SJSA1 (cell line): ENCODE results near the gene STK36. TPM values are rescaled to one million over a fixed set of nuclear protein-coding genes. Genes with fewer than 3 reads are reported as not detected.

Experiments
- DNase-seq, 2 experiments: peaks; one replicate each; pipeline ENCODE4 v3.0.0-alpha.2; 2015 to 2020; ENCODE audit warnings: low spot score in 2 of 2, low read depth in 1 of 2
- H3K27ac ChIP-seq: fragments of 250-450 bp; sonication (Bioruptor Pico); 2 replicates; pipeline ENCODE4 v1.5.1; 2020; ENCODE audit warnings: mild to moderate bottlenecking, moderate library complexity
- H3K27me3 ChIP-seq: fragments of 250-450 bp; sonication (Bioruptor Pico); replicated peaks from 2 replicates; pipeline ENCODE4 v1.5.1; 2020; ENCODE audit warnings: mild to moderate bottlenecking, moderate library complexity
- H3K36me3 ChIP-seq: fragments of 250-450 bp; sonication (Bioruptor Pico); 2 replicates; pipeline ENCODE4 v1.5.1; 2020; ENCODE audit warnings: mild to moderate bottlenecking
- H3K4me1 ChIP-seq: fragments of 250-450 bp; sonication (Bioruptor Pico); replicated peaks from 2 replicates; pipeline ENCODE4 v1.6.1; 2021; ENCODE audit warnings: mild to moderate bottlenecking
- H3K4me3 ChIP-seq: fragments of 250-450 bp; sonication (Bioruptor Pico); 2 replicates; pipeline ENCODE4 v1.5.1; 2020; ENCODE audit warnings: mild to moderate bottlenecking
- H3K9me3 ChIP-seq: fragments of 250-450 bp; sonication (Bioruptor Pico); replicated peaks from 2 replicates; pipeline ENCODE4 v1.5.1; 2020; ENCODE audit warnings: mild to moderate bottlenecking
- total RNA-seq: library from RNA; depleted of rRNA; stranded (reverse); fragments of >200 nt; shearing (Covaris generic); gene quantifications from 2 replicates; pipeline ENCODE4 v1.2.3, GENCODE V29; 2014

STK36 gene
- total RNA-seq, 1 experiment from 2014 or later = 8.5 TPM

DNA sequence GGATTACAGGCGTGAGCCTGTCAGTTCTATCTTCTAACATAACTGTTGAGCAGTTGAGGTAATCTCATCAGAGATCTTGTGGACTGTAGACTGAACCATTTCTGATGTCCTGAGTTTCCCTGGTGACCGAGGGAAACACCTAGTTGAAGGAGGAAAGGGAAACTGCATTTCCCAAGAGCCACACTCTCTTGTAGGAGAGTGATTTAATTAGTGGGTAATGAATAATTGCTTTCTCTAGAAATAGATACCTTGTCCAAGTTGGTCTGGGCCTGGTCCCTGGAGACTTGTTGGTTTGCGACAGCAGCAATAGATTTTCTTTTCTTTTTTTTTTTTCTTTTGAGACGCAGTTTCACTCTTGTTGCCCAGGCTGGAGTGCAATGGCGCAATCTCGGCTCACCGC, 46.2 kb downstream of the STK36 start:
- no peaks in the 10 kb centered on the region for H3K9me3 ChIP-seq
- no peaks in the 10 kb centered on the region for H3K27me3 ChIP-seq
- H3K36me3 ChIP-seq = peaks cover 13% of the 10 kb centered on the region
- peaks cover 7% of the 10 kb centered on the region for H3K4me1 ChIP-seq
- H3K27ac ChIP-seq = no peak overlapping the region
- no peak for DNase-seq
- H3K4me3 ChIP-seq = no peak overlapping the region

- no peak for DNase-seq
- no peaks in the 10 kb centered on the region for H3K27me3 ChIP-seq
- peaks cover 7% of the 10 kb centered on the region for H3K4me1 ChIP-seq
- H3K9me3 ChIP-seq = no peaks in the 10 kb centered on the region
- H3K36me3 ChIP-seq = peaks cover 9% of the 10 kb centered on the region
- no peak overlapping the region for H3K27ac ChIP-seq
- no peak overlapping the region for H3K4me3 ChIP-seq
Observed at GRCh38 chr2:218719457-218719856, 47.6 kb downstream of the STK36 start.

- H3K36me3 ChIP-seq = peaks cover 9% of the 10 kb centered on the region
- no peaks in the 10 kb centered on the region for H3K9me3 ChIP-seq
- no peak overlapping the region for H3K4me3 ChIP-seq
- no peaks in the 10 kb centered on the region for H3K27me3 ChIP-seq
- H3K4me1 ChIP-seq = peaks cover 7% of the 10 kb centered on the region
- no peak for DNase-seq
- no peak overlapping the region for H3K27ac ChIP-seq
Observed at GRCh38 chr2:218720048-218721041, 48.5 kb downstream of the STK36 start.

DNA sequence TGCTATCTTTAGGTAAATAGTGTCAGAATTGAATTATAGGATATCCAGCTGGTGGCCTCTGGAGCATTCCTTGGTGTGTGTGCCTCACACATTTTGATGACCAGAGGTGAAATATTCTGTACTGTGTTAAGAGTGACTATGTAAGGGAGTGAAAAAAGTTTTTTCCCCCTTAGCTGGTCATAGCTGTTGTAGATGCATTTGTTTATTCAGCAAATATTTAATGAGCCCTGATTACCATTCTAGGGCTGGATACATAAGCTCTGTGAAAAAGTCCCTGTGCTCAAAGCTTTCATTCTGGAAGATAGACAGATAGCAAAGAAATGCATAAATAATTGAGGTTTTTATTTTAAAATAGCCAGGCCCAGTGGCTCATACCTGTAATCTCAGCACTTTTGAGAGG, 49.6 kb downstream of the STK36 start:
- 0 out of 2 replicates have a peak, but pooled peaks cover 2% of the 10 kb centered on the region for H3K36me3 ChIP-seq
- peaks cover 7% of the 10 kb centered on the region; the same call in 1 of the 2 replicates for H3K4me1 ChIP-seq
- no peaks in the 10 kb centered on the region for H3K27me3 ChIP-seq
- no peak overlapping the region for H3K27ac ChIP-seq
- DNase-seq = no peak
- peaks cover 4% of the 10 kb centered on the region; the same call in 1 of the 2 replicates for H3K9me3 ChIP-seq
- H3K4me3 ChIP-seq = no peak overlapping the region

DNA sequence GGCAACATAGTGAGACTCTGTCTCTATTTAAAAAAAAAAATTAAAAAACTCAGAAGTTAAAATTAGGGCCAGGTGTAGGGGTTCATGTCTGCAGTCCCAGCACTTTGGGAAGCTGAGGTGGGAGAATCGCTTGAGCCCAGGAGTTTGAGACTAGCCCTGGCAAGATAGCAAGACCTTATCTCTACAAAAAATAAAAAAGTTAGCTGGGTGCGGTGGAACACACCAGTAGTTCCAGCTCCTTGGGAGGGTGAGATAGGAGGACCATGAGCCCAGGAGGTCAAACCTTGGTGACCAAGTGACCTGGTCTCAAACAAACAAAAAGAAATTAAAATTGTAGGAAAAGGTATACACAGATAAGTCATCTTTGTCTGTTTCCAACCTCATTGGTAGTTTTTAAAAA, 50.0 kb downstream of the STK36 start:
- H3K4me1 ChIP-seq = peaks cover 6% of the 10 kb centered on the region; the same call in 1 of the 2 replicates
- H3K9me3 ChIP-seq = peaks cover 4% of the 10 kb centered on the region; the same call in 1 of the 2 replicates
- H3K4me3 ChIP-seq = no peak overlapping the region
- H3K27ac ChIP-seq = no peak overlapping the region
- H3K36me3 ChIP-seq = 0 out of 2 replicates have a peak, but pooled peaks cover 2% of the 10 kb centered on the region
- no peak for DNase-seq
- no peaks in the 10 kb centered on the region for H3K27me3 ChIP-seq

DNA sequence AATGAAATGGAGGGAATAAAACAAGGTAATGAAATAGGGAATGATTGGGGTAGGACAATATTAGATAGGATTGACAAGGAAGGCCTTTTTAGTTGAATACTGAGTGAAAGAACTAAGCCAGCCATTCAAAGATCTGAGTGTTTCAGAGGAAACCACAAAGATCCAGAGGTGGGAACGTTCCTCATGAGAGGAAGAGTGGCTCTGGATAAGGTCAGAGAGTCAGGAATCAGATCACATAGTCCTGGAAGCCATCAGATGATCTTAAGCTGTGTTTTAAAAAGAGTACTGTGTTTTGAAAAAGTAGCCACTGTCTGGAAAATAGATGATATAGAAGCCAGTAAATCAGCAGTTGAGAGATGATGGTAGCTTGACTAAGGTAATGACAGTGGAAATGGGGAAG, 50.5 kb downstream of the STK36 start:
- no peak for DNase-seq
- H3K4me1 ChIP-seq = peaks cover under 1% of the 10 kb centered on the region; the same call in 1 of the 2 replicates
- H3K27me3 ChIP-seq = no peaks in the 10 kb centered on the region
- H3K27ac ChIP-seq = no peak overlapping the region
- H3K9me3 ChIP-seq = peaks cover 4% of the 10 kb centered on the region; the same call in 1 of the 2 replicates
- 0 out of 2 replicates have a peak, but pooled peaks cover 2% of the 10 kb centered on the region for H3K36me3 ChIP-seq
- no peak overlapping the region for H3K4me3 ChIP-seq

GRCh38 chr2:218722876-218723785, 51.2 kb downstream of the STK36 start:
- Histone ChIP-seq H3K4me1 (no peaks in the 10 kb centered on the region; the same call in 1 of the 2 replicates), H3K27me3 (no peaks in the 10 kb centered on the region), H3K36me3 (0 out of 2 replicates have a peak, but pooled peaks cover 2% of the 10 kb centered on the region), H3K4me3 (no peak overlapping the region), H3K27ac (no peak overlapping the region), H3K9me3 (peaks cover 4% of the 10 kb centered on the region)
- no peak for DNase-seq

DNA sequence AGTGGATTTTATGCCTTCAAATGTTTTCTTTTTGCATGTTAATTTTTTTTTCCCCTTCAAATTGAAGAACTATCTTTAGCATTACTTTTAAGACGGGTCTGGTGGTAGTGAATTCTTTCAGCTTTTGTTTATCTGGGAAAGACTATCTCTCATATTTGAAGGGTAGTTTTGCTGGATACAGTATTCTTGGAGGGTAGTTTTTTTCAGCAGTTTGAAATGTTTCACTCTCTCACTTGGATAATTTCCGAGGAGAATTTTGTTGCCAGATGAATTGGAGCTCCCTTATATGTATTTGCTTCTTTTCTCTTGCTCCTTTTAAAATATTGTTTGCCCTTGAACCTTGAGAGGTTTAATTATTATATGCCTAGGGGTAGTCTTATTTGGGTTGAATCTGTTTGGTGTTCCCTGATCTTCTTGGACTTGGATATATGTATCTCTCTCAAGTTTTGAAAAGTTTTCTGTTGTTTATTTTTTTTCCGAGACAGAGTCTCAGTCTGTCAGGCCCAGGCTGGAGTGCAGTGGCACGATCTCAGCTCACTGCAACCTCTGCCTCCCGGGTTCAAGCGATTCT, 54.2 kb downstream of the STK36 start:
- no peaks in the 10 kb centered on the region for H3K27me3 ChIP-seq
- no peak overlapping the region for H3K4me3 ChIP-seq
- DNase-seq = no peak
- H3K9me3 ChIP-seq = peaks cover 4% of the 10 kb centered on the region
- H3K27ac ChIP-seq = no peak overlapping the region
- peaks cover 6% of the 10 kb centered on the region for H3K4me1 ChIP-seq
- H3K36me3 ChIP-seq = no peaks in the 10 kb centered on the region

DNA sequence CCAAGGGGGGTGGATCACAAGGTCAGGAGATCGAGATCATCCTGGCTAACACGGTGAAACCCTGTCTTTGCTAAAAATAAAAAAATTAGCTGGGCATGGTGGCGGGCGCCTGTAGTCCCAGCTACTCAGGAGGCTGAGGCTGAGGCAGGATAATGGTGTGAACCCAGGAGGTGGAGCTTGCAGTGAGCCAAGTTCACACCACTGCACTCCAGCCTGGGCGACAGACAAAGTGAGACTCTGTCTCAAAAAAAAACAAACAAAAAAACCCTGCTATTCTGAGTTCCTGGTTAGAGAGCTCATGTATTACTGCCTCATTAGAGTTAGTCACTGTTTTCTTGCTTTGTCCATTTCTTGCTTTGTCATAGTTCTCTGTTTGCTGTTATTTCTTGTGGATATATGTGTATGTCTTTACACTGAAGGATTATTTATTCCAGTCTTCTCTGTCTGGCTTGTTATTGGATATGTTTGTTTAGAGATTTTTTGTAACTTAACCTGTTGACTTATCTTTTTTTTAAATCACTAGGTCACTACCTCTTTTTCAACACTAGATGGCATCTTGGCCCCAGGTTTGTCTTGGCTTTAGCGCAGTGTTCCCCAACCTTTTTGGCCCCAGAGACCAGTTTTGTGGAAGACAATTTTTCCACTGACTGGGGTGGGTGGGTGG, 55.7 kb downstream of the STK36 start:
- no peak overlapping the region for H3K27ac ChIP-seq

DNA sequence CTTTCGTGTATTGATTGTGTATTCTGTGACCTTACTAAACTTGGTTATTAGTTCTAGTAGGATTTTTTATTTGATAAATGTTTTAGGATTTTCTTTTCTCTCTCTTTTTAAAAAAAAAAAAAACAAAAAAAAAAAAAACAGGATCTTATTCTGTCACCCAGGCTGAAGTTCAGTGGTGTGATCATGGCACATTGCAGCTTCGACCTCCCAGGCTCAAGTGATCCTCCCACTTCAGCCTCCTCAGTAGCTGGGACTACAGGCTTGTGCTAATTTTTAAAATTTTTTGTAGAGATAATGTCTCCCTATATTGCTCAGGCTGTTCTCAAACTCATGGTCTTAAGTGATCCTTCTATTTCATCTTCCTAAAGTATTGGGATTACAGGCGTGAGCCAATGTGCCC, 57.8 kb downstream of the STK36 start:
- Histone ChIP-seq H3K4me1 (peaks cover 36% of the 10 kb centered on the region), H3K4me3 (no peak overlapping the region), H3K27ac (no peak overlapping the region), H3K9me3 (peaks cover 4% of the 10 kb centered on the region), H3K27me3 (no peaks in the 10 kb centered on the region), H3K36me3 (peaks cover 7% of the 10 kb centered on the region; the same call in 1 of the 2 replicates)
- DNase-seq = no peak

More for the DNA sequence above, 55.7 kb downstream of the STK36 start:
- H3K4me1 ChIP-seq = peaks cover 20% of the 10 kb centered on the region
- no peak for DNase-seq
- H3K9me3 ChIP-seq = peaks cover 4% of the 10 kb centered on the region
- H3K27me3 ChIP-seq = no peaks in the 10 kb centered on the region
- H3K36me3 ChIP-seq = peaks cover 2% of the 10 kb centered on the region; the same call in 1 of the 2 replicates
- no peak overlapping the region for H3K4me3 ChIP-seq

DNA sequence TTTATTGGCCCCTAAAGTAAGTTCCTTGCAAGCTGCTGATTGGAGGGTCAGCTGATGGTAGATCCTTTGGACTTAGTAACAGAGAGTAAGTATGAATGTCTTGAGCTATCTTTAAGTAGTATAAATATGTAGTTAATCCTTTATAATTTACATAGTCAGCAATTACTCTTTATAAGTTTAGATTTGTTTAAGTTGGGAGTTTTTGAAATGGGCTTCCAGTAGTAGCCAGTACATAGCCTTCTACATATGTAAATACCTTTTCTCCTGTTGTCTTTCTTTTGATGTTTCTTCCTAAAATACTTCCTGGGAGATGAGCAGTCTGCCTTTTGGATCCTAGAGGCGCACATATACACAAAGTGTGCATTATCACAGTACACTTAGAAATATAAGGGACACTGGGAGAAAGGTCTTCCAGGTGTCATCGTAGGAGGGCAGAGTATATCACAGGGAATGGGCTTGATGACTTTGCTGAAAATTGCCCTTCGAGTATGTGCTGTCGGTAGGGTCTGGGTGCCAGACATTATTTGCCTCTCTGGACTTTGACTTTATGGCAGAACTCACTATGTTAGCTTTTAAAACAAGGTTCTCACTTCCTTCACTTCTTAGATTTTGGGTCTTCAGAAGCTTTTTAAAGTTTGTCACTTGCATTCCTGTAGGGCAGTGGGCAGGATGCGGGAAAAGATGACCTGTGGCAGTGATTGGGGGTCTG, 60.3 kb downstream of the STK36 start:
- Histone ChIP-seq H3K4me3 (no peak overlapping the region), H3K36me3 (peaks cover 9% of the 10 kb centered on the region), H3K9me3 (no peaks in the 10 kb centered on the region; the same call in 1 of the 2 replicates), H3K27ac (peak overlapping the region; percentile 80), H3K27me3 (no peaks in the 10 kb centered on the region), H3K4me1 (peaks cover 36% of the 10 kb centered on the region)
- no peak for DNase-seq

- Histone ChIP-seq H3K36me3 (peaks cover 15% of the 10 kb centered on the region), H3K4me1 (peaks cover 36% of the 10 kb centered on the region), H3K4me3 (no peak overlapping the region), H3K27ac (peak overlapping the region; percentile 80; the same call in 1 of the 2 replicates), H3K9me3 (no peaks in the 10 kb centered on the region; the same call in 1 of the 2 replicates), H3K27me3 (no peaks in the 10 kb centered on the region)
- DNase-seq = no peak
Observed at GRCh38 chr2:218732761-218733158, 60.9 kb downstream of the STK36 start.
